Tibial nerve (tissue), 3 donors: ENCODE results near the gene CPEB1.

Experiments used
- CTCF ChIP-seq, 5 experiments: fragments of 200-600 bp in 3 of 5; fragments of 450-650 bp in 2 of 5; sonication (generic) in 3 of 5; IDR thresholded peaks; one replicate each; pipeline ENCODE4 v1.5.1; 2016 to 2019; ENCODE audit warnings: antibody characterized with exemption in 5 of 5, mild to moderate bottlenecking in 3 of 5, moderate library complexity in 2 of 5
- POLR2A ChIP-seq, 2 donors: fragments of 450-650 bp; IDR thresholded peaks; one replicate each; pipeline ENCODE4 v1.6.1; 2017; ENCODE audit warnings: antibody characterized with exemption in 2 of 2, mild to moderate bottlenecking in 2 of 2, moderate library complexity in 2 of 2

DNA sequence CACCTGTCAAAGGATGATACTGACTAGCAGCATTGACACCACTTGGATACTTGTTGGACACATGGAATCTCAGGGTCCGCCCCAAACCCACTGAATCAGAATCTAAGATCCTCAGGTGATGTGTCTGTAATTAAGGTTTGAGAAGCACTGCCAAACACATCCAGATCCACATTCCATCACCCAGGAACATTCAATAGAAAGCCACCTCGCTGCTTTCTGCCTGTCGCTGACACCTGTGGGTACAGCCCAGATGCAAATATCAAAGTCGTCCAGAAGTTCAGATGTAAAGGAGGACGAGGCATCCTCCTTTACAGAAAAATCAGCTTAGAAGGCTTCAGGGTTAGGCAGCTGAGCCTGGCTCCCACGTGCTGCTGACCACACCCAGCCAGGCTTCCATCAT, 101.7 kb downstream of the CPEB1 start:
- TF ChIP-seq POLR2A (IDR thresholded peaks at IDR 0.05), result no peak
- TF ChIP-seq CTCF (IDR thresholded peaks at IDR 0.05), result no peak
